ENCODE data around the gene CHFR. TPM values are rescaled to one million over a fixed set of nuclear protein-coding genes. Genes with fewer than 3 reads are reported as not detected.

CHFR gene
- total and polyA plus RNA-seq, 4 donors: 7.0 to 23.4 (median 14.6) TPM

GRCh38 chr12:132788375-132789098, 98.9 kb downstream of the CHFR start:
- no peaks in the 10 kb centered on the region for H3K4me1 ChIP-seq (ENCODE audit: control insufficient read depth in 4 of 4, insufficient read depth in 4 of 4, low read length in 3 of 4)
- no peak overlapping the region for H3K9ac ChIP-seq (ENCODE audit: low read depth in 1 of 2, low read length in 2 of 2)
- DNase-seq (ENCODE audit: low spot score): no peak
- no peaks in the 10 kb centered on the region for H3K9me3 ChIP-seq (ENCODE audit: control insufficient read depth in 4 of 4, low read length in 3 of 4)
- 98% methylated on average over 29 of the region's 29 CpGs for WGBS
- H3K27ac ChIP-seq (ENCODE audit: low read depth in 1 of 2, low read length in 2 of 2): no peak overlapping the region
- peaks cover 16 to 62% (median 33%) of the 10 kb centered on the region in 4 donors for H3K36me3 ChIP-seq (ENCODE audit: control insufficient read depth in 4 of 4, insufficient read depth in 3 of 4, low read depth in 1 of 4, low read length in 3 of 4)
- H3K4me3 ChIP-seq (ENCODE audit: low read depth in 1 of 3, low read length in 3 of 3): no peak overlapping the region
- H3K27me3 ChIP-seq (ENCODE audit: control insufficient read depth in 4 of 4, insufficient read depth in 4 of 4, low read length in 3 of 4): no peaks in the 10 kb centered on the region
- TF ChIP-seq JUND (IDR thresholded peaks at IDR 0.05): no peak

- H3K9ac ChIP-seq (ENCODE audit: low read depth in 1 of 2, low read length in 2 of 2): no peak overlapping the region
- H3K27me3 ChIP-seq (ENCODE audit: control insufficient read depth in 4 of 4, insufficient read depth in 4 of 4, low read length in 3 of 4): no peaks in the 10 kb centered on the region
- DNase-seq (ENCODE audit: low spot score): no peak
- no peak overlapping the region for H3K4me3 ChIP-seq (ENCODE audit: low read depth in 1 of 3, low read length in 3 of 3)
- H3K36me3 ChIP-seq (ENCODE audit: control insufficient read depth in 4 of 4, insufficient read depth in 3 of 4, low read depth in 1 of 4, low read length in 3 of 4): peaks cover 19 to 67% (median 37%) of the 10 kb centered on the region in 4 donors
- no peak overlapping the region for H3K27ac ChIP-seq (ENCODE audit: low read depth in 1 of 2, low read length in 2 of 2)
- H3K4me1 ChIP-seq (ENCODE audit: control insufficient read depth in 4 of 4, insufficient read depth in 4 of 4, low read length in 3 of 4): no peaks in the 10 kb centered on the region
- 96% methylated on average over 15 of the region's 15 CpGs for WGBS
- no peaks in the 10 kb centered on the region for H3K9me3 ChIP-seq (ENCODE audit: control insufficient read depth in 4 of 4, low read length in 3 of 4)
- TF ChIP-seq RXRA (IDR thresholded peaks at IDR 0.05): no peak
Observed at GRCh38 chr12:132787877-132788276, 99.5 kb downstream of the CHFR start.

GRCh38 chr12:132786192-132786591, 101.2 kb downstream of the CHFR start:
- WGBS: 97% methylated on average over 21 of the region's 21 CpGs
- TF ChIP-seq YY1 (IDR thresholded peaks at IDR 0.05) (no peak), HNF4G (IDR thresholded peaks at IDR 0.05) (no peak), REST (IDR thresholded peaks at IDR 0.05) (no peak), NR2F2 (IDR thresholded peaks at IDR 0.05) (no peak), CTCF (IDR thresholded peaks at IDR 0.05; ENCODE audit: low read depth, low read length, missing input control) (no peak), TAF1 (conservative IDR thresholded peaks at IDR 0.05) (no peak)

More at GRCh38 chr12:132786192-132786591, 101.2 kb downstream of the CHFR start:
- Histone ChIP-seq H3K9me3 (ENCODE audit: control insufficient read depth in 4 of 4, low read length in 3 of 4) (no peaks in the 10 kb centered on the region), H3K36me3 (ENCODE audit: control insufficient read depth in 4 of 4, insufficient read depth in 3 of 4, low read depth in 1 of 4, low read length in 3 of 4) (peaks cover 17 to 71% (median 39%) of the 10 kb centered on the region in 4 donors), H3K4me1 (ENCODE audit: control insufficient read depth in 4 of 4, insufficient read depth in 4 of 4, low read length in 3 of 4) (no peaks in the 10 kb centered on the region), H3K27me3 (ENCODE audit: control insufficient read depth in 4 of 4, insufficient read depth in 4 of 4, low read length in 3 of 4) (no peaks in the 10 kb centered on the region), H3K4me3 (ENCODE audit: low read depth in 1 of 3, low read length in 3 of 3) (no peak overlapping the region), H3K9ac (ENCODE audit: low read depth in 1 of 2, low read length in 2 of 2) (no peak overlapping the region), H3K27ac (ENCODE audit: low read depth in 1 of 2, low read length in 2 of 2) (no peak overlapping the region)
- DNase-seq (ENCODE audit: low spot score): no peak
